H1 (cell line): Measurements from ENCODE around the gene FOXC1.

Experiments
- CBX8 ChIP-seq: fragments of 300-800, 300-1000 bp; sonication (generic); IDR thresholded peaks from 2 replicates; pipeline ENCODE4 v1.7.1; 2016; ENCODE audit warnings: low read depth, low read length, borderline replicate concordance
- CEBPB ChIP-seq: IDR thresholded peaks from 2 replicates; pipeline ENCODE4 v1.6.1; 2012; ENCODE audit warnings: low read depth, low read length
- CHD1 ChIP-seq: IDR thresholded peaks from 2 replicates; pipeline ENCODE4 v1.6.1; 2012; ENCODE audit warnings: low read depth, low read length, improper control_type of control experiment
- CHD2 ChIP-seq: IDR thresholded peaks from 2 replicates; pipeline ENCODE4 v1.6.1; 2012; ENCODE audit warnings: low read length, improper control_type of control experiment
- GABPA ChIP-seq: IDR thresholded peaks from 2 replicates; pipeline ENCODE4 v1.6.1; 2011; ENCODE audit warnings: mild to moderate bottlenecking, low read length, moderate library complexity, borderline replicate concordance; ENCODE audit not compliant: insufficient read depth
- MAX ChIP-seq: IDR thresholded peaks from 2 replicates; pipeline ENCODE4 v1.6.1; 2012; ENCODE audit warnings: inconsistent platforms
- POLR2A ChIP-seq, 2 experiments: IDR thresholded peaks; 1 replicate in 1 of 2; 2 replicates in 1 of 2; pipeline ENCODE4 v1.6.1; 2011; ENCODE audit warnings: low read depth in 2 of 2, low read length in 2 of 2, mild to moderate bottlenecking in 2 of 2; ENCODE audit errors: control extremely low read depth in 1 of 2
- SP2 ChIP-seq: IDR thresholded peaks from 2 replicates; pipeline ENCODE4 v1.6.1; 2012; ENCODE audit warnings: mild to moderate bottlenecking, low read length, inconsistent platforms
- TAF1 ChIP-seq: IDR thresholded peaks from 2 replicates; pipeline ENCODE4 v1.6.1; 2011; ENCODE audit warnings: mild to moderate bottlenecking, low read depth, low read length
- TBP ChIP-seq: IDR thresholded peaks from 2 replicates; pipeline ENCODE4 v1.6.1; 2011; ENCODE audit warnings: low read depth, low read length, improper control_type of control experiment
- USF2 ChIP-seq: IDR thresholded peaks from 2 replicates; pipeline ENCODE4 v1.6.1; 2011; ENCODE audit warnings: low read length, improper control_type of control experiment
- TF ChIP-seq, protein P1 (sequence below), 3 experiments: IDR thresholded peaks; 1 replicate in 2 of 3; 2 replicates in 1 of 3; pipeline versions ENCODE4 v1.5.1 to v1.6.1; 2011; ENCODE audit warnings: low read length in 3 of 3, mild to moderate bottlenecking in 3 of 3, inconsistent platforms in 2 of 3, low read depth in 1 of 3, moderate library complexity in 1 of 3; ENCODE audit not compliant: insufficient read depth in 1 of 3; ENCODE audit errors: control extremely low read depth in 1 of 3

- TF ChIP-seq CEBPB = no peak
- TF ChIP-seq, protein P1, sequence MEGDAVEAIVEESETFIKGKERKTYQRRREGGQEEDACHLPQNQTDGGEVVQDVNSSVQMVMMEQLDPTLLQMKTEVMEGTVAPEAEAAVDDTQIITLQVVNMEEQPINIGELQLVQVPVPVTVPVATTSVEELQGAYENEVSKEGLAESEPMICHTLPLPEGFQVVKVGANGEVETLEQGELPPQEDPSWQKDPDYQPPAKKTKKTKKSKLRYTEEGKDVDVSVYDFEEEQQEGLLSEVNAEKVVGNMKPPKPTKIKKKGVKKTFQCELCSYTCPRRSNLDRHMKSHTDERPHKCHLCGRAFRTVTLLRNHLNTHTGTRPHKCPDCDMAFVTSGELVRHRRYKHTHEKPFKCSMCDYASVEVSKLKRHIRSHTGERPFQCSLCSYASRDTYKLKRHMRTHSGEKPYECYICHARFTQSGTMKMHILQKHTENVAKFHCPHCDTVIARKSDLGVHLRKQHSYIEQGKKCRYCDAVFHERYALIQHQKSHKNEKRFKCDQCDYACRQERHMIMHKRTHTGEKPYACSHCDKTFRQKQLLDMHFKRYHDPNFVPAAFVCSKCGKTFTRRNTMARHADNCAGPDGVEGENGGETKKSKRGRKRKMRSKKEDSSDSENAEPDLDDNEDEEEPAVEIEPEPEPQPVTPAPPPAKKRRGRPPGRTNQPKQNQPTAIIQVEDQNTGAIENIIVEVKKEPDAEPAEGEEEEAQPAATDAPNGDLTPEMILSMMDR (IDR thresholded peaks at IDR 0.05; ENCODE audit: control extremely low read depth in 1 of 3, insufficient read depth in 1 of 3, low read depth in 1 of 3, low read length in 3 of 3) = no peak
- no peak for TF ChIP-seq MAX
- no peak for TF ChIP-seq SP2
- no peak for TF ChIP-seq CBX8
- no peak for TF ChIP-seq POLR2A (IDR thresholded peaks at IDR 0.05; ENCODE audit: control extremely low read depth in 1 of 2, low read depth in 2 of 2, low read length in 2 of 2)
- no peak for TF ChIP-seq USF2
- TF ChIP-seq TAF1 = no peak
- no peak for TF ChIP-seq CHD2
- TF ChIP-seq GABPA = no peak
- no peak for TF ChIP-seq CHD1
- TF ChIP-seq TBP = no peak
Observed at GRCh38 chr6:1569377-1569776, 40.3 kb upstream of the FOXC1 start.
